Panc1 (cell line): ENCODE data around the gene CUTA. TPM values are rescaled to one million over a fixed set of nuclear protein-coding genes. Genes with fewer than 3 reads are reported as not detected.
A peak's percentile ranks its signal among the peaks of the same experiment; 100 is the strongest.

ENCODE experiments used
- ATAC-seq: fragments of 200-7000 bp; cut with Tn5 transposase; 2 replicates; pipeline ENCODE4 v1.9.1; 2020; ENCODE audit warnings: mild to moderate bottlenecking, moderate library complexity
- BruUV-seq: library from RNA; stranded (reverse); fragments of 400-500 nt; replicated peaks from 2 replicates; lab custom pipeline; 2021; lab: Mats Ljungman, UMichigan
- CTCF ChIA-PET: fragments of 300-600 bp; sonication (Branson Sonifier 250); formaldehyde crosslinking; loops from one replicate; lab custom pipeline; 2022; ENCODE audit warnings: antibody characterized with exemption; lab: Charles Lee
- POLR2A ChIA-PET: fragments of 300-600 bp; sonication (Branson Sonifier 250); formaldehyde crosslinking; loops from one replicate; lab custom pipeline; 2022; ENCODE audit warnings: antibody characterized with exemption; lab: Charles Lee
- DNase-seq: peaks from one replicate; pipeline ENCODE4 v3.0.0-alpha.2; 2010; ENCODE audit warnings: low read depth, low spot score
- H3K27ac ChIP-seq: 2 replicates; pipeline ENCODE4 v1.5.1; 2011; ENCODE audit warnings: mild to moderate bottlenecking, low read length, inconsistent platforms
- H3K27me3 ChIP-seq: fragments of 200-500 bp; sonication (Bioruptor generic); 2 replicates; pipeline ENCODE4 v1.6.0; 2014; ENCODE audit warnings: low read length, inconsistent platforms; ENCODE audit not compliant: control insufficient read depth, insufficient read depth
- H3K36me3 ChIP-seq: fragments of 200-500 bp; sonication (Bioruptor generic); 2 replicates; pipeline ENCODE4 v1.5.1; 2014; ENCODE audit warnings: inconsistent platforms, mild to moderate bottlenecking, low read length, moderate library complexity; ENCODE audit not compliant: control insufficient read depth, insufficient read depth
- H3K4me1 ChIP-seq: 2 replicates; pipeline ENCODE4 v1.5.1; 2011; ENCODE audit warnings: inconsistent platforms, mild to moderate bottlenecking, low read length, moderate library complexity; ENCODE audit not compliant: control insufficient read depth, insufficient read depth
- H3K4me3 ChIP-seq, 2 experiments: 2 replicates each; pipeline ENCODE4 v1.5.1; 2011 to 2012; ENCODE audit warnings: low read depth in 2 of 2, low read length in 2 of 2, mild to moderate bottlenecking in 2 of 2, inconsistent platforms in 1 of 2, moderate library complexity in 1 of 2
- H3K9me3 ChIP-seq: fragments of 200-500 bp; sonication (Bioruptor generic); 2 replicates; pipeline ENCODE4 v1.5.1; 2014; ENCODE audit warnings: low read depth, mild to moderate bottlenecking, inconsistent platforms, low read length, moderate library complexity; ENCODE audit not compliant: control insufficient read depth, insufficient read depth
- CTCF ChIP-seq: fragments of 450-650 bp; IDR thresholded peaks from 2 replicates; pipeline ENCODE4 v1.5.1; 2017; ENCODE audit warnings: mild to moderate bottlenecking
- POLR2AphosphoS5 ChIP-seq: IDR thresholded peaks from 2 replicates; pipeline ENCODE4 v1.6.1; 2012; ENCODE audit warnings: mild to moderate bottlenecking, low read depth, low read length, moderate library complexity
- REST ChIP-seq, 2 experiments: IDR thresholded peaks; 2 replicates each; pipeline ENCODE4 v1.6.1; 2011 to 2012; ENCODE audit warnings: low read depth in 2 of 2, control low read depth in 1 of 2, low read length in 1 of 2, mild to moderate bottlenecking in 1 of 2, moderate library complexity in 1 of 2; ENCODE audit not compliant: insufficient read depth in 1 of 2
- SIN3A ChIP-seq: IDR thresholded peaks from 2 replicates; pipeline ENCODE4 v1.6.1; 2012; ENCODE audit warnings: low read depth, mild to moderate bottlenecking, low read length, moderate library complexity, borderline replicate concordance; ENCODE audit not compliant: insufficient read depth
- TCF7L2 ChIP-seq: IDR thresholded peaks from 2 replicates; pipeline ENCODE4 v1.6.1; 2011; ENCODE audit warnings: mild to moderate bottlenecking, low read depth, low read length, inconsistent platforms
- in situ Hi-C: cut with HindIII; loops from 2 replicates; pipeline ENCODE4 v1.10.0; 2016; ENCODE audit warnings: low sequenced_read_pairs, low pct_unique_long_range_greater_than_20kb
- intact Hi-C: fragments of 100-400 bp; cut with micrococcal nuclease; formaldehyde crosslinking; loops from one replicate; pipeline ENCODE4 v1.10.0; 2022; ENCODE audit not compliant: unreplicated experiment
- total RNA-seq: library from RNA; stranded (reverse); gene quantifications from one replicate; pipeline ENCODE4 v1.2.1, GENCODE V29; 2021; ENCODE audit not compliant: unreplicated experiment

Gene CUTA
- total RNA-seq, 1 experiment from 2014 or later, result 338 TPM

GRCh38 chr6:33426590-33427511, 8.9 kb upstream of the CUTA start:
- ATAC-seq, result no peak
- in situ Hi-C loops, result no loop called here
- H3K27me3 ChIP-seq, result no peaks in the 10 kb centered on the region
- DNase-seq, result no peak
- ChIA-PET CTCF (interaction anchor here (0.7 to 1.5 kb wide), 5 partner anchors 9 to 152 kb away, joined by 3 to 11 read pairs (median 6); partner anchors contain the start of genes CUTA and ZBTB22), POLR2A (interaction anchor here (0.5 to 0.6 kb wide), 5 partner anchors 13 to 181 kb away, joined by 3 to 6 read pairs (median 3); no protein-coding TSS in a partner anchor)
- peak overlapping the region; percentile 60 to 91 for H3K4me3 ChIP-seq
- peak overlapping the region; percentile 76 for H3K27ac ChIP-seq
- intact Hi-C loops, result no loop called here
- H3K36me3 ChIP-seq, result no peaks in the 10 kb centered on the region
- H3K9me3 ChIP-seq, result no peaks in the 10 kb centered on the region
- BruUV-seq, result no TSS peak
- TF ChIP-seq REST (IDR thresholded peaks at IDR 0.05; ENCODE audit: insufficient read depth in 1 of 2, low read depth in 2 of 2, low read length in 1 of 2), result no peak
- no peak for TF ChIP-seq TCF7L2
- no peak for TF ChIP-seq SIN3A
- TF ChIP-seq POLR2AphosphoS5, result no peak
- TF ChIP-seq CTCF, result no peak
- peaks cover 37% of the 10 kb centered on the region for H3K4me1 ChIP-seq

- TF ChIP-seq CTCF (peak; percentile 88), REST (IDR thresholded peaks at IDR 0.05; ENCODE audit: insufficient read depth in 1 of 2, low read depth in 2 of 2, low read length in 1 of 2) (no peak), TCF7L2 (no peak), SIN3A (peak; percentile 63; the same call in 1 of the 2 replicates), POLR2AphosphoS5 (peak; percentile 75)
- in situ Hi-C loops, result no loop called here
- Histone ChIP-seq H3K27ac (peak overlapping the region; percentile 81), H3K4me3 (peak overlapping the region; percentile 46 to 91), H3K27me3 (no peaks in the 10 kb centered on the region), H3K9me3 (no peaks in the 10 kb centered on the region), H3K4me1 (peaks cover 29% of the 10 kb centered on the region), H3K36me3 (no peaks in the 10 kb centered on the region)
- CTCF ChIA-PET, result interaction anchor here (0.7 to 1.5 kb wide), 5 partner anchors 8 to 153 kb away, joined by 3 to 11 read pairs (median 6); partner anchors contain the start of genes CUTA and ZBTB22
- intact Hi-C loops, result no loop called here
- POLR2A ChIA-PET, result interaction anchor here (0.5 to 0.6 kb wide), 9 partner anchors 14 to 182 kb away, joined by 3 to 11 read pairs (median 4); no protein-coding TSS in a partner anchor
- DNase-seq (no peak), ATAC-seq (peak; percentile 83)
- no TSS peak for BruUV-seq
These were observed 8.0 kb upstream of the CUTA start for GRCh38 chr6:33425668-33426577.
